Measurements from ENCODE around the gene GLIPR2. TPM values are rescaled to one million over a fixed set of nuclear protein-coding genes. Genes with fewer than 3 reads are reported as not detected.

Gene GLIPR2
- total and polyA plus RNA-seq, 2 of the 13 experiments (the other 11 are each of a cell fraction or from before 2014, with no cell fraction given) = 0.08 to 0.42 TPM

DNA sequence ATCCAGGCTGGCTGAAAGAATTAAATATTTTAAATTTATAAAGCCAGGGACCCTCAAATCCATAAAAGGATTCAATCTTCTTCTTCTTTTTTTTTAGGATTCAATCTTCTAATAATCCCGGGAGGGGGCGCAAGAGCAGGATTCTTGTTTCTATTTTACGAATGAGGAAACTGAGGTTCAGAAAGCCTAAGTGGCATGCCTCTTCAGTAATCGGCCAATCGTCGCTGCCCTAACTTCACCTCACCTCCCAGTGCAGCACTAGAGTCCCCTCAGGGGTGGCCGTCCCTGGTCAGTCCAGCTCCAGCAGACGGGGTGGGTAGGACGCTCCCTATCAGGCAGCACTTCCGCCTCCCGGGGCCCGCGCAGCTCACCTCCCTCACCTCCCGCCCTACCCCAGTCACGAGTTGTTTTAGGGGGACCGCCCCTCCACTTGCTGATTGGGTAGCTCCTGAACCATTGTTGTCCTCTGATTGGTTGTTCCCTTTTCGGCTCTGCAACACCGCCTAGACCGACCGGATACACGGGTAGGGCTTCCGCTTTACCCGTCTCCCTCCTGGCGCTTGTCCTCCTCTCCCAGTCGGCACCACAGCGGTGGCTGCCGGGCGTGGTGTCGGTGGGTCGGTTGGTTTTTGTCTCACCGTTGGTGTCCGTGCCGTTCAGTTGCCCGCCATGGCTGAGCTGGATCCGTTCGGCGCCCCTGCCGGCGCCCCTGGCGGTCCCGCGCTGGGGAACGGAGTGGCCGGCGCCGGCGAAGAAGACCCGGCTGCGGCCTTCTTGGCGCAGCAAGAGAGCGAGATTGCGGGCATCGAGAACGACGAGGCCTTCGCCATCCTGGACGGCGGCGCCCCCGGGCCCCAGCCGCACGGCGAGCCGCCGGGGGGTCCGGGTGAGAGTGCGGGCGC, 54.1 kb downstream of the GLIPR2 start, which contains the start of gene CLTA (continued):
- no peak for TF ChIP-seq ZNF567 (CRISPR knock-in tag; IDR thresholded peaks at IDR 0.05; ENCODE audit: borderline replicate concordance)
- no peak; the same call in 1 of the 2 replicates for TF ChIP-seq ZNF747 (CRISPR knock-in tag; IDR thresholded peaks at IDR 0.05; ENCODE audit: borderline replicate concordance)
- peak; percentile 99 for TF ChIP-seq PHF8 (CRISPR knock-in tag; IDR thresholded peaks at IDR 0.05)
- TF ChIP-seq, protein P1, sequence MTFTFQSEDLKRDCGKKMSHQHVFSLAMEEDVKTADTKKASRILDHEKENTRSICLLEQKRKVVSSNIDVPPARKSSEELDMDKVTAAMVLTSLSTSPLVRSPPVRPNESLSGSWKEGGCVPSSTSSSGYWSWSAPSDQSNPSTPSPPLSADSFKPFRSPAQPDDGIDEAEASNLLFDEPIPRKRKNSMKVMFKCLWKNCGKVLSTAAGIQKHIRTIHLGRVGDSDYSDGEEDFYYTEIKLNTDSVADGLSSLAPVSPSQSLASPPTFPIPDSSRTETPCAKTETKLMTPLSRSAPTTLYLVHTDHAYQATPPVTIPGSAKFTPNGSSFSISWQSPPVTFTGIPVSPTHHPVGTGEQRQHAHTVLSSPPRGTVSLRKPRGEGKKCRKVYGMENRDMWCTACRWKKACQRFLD (CRISPR knock-in tag; IDR thresholded peaks at IDR 0.05; ENCODE audit: borderline replicate concordance) = peak; percentile 93; the same call in 1 of the 2 replicates
- no peak for TF ChIP-seq TCF7 (IDR thresholded peaks at IDR 0.05; ENCODE audit: low read depth)
- TF ChIP-seq SMAD1 (CRISPR knock-in tag; IDR thresholded peaks at IDR 0.05; ENCODE audit: borderline replicate concordance, low read depth) = 0 out of 2 replicates have a peak, but pooled peaks have one; percentile 63
- TF ChIP-seq, protein P2, sequence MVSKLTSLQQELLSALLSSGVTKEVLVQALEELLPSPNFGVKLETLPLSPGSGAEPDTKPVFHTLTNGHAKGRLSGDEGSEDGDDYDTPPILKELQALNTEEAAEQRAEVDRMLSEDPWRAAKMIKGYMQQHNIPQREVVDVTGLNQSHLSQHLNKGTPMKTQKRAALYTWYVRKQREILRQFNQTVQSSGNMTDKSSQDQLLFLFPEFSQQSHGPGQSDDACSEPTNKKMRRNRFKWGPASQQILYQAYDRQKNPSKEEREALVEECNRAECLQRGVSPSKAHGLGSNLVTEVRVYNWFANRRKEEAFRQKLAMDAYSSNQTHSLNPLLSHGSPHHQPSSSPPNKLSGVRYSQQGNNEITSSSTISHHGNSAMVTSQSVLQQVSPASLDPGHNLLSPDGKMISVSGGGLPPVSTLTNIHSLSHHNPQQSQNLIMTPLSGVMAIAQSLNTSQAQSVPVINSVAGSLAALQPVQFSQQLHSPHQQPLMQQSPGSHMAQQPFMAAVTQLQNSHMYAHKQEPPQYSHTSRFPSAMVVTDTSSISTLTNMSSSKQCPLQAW (CRISPR knock-in tag; IDR thresholded peaks at IDR 0.05) = 0 out of 2 replicates have a peak, but pooled peaks have one; percentile 35
- no peak for TF ChIP-seq TRIM24 (CRISPR knock-in tag; IDR thresholded peaks at IDR 0.05)
- peak; percentile 93 for TF ChIP-seq HDAC1 (CRISPR knock-in tag; IDR thresholded peaks at IDR 0.05)
- TF ChIP-seq AKAP8 (CRISPR knock-in tag; IDR thresholded peaks at IDR 0.05) = no peak
- 0 out of 2 replicates have a peak, but pooled peaks have one; percentile 30 for TF ChIP-seq PCBP1 (IDR thresholded peaks at IDR 0.05; ENCODE audit: borderline replicate concordance, low read depth, low read length)
- peak; percentile 72 for TF ChIP-seq ZNF777 (CRISPR knock-in tag; IDR thresholded peaks at IDR 0.05)
- TF ChIP-seq ZNF207 (IDR thresholded peaks at IDR 0.05; ENCODE audit: borderline replicate concordance) = no peak
- TF ChIP-seq CHD4 (IDR thresholded peaks at IDR 0.05; ENCODE audit: borderline replicate concordance, low read length) = no peak
- TF ChIP-seq ZNF138 (CRISPR knock-in tag; IDR thresholded peaks at IDR 0.05; ENCODE audit: low read depth) = no peak
- TF ChIP-seq FLYWCH1 (CRISPR knock-in tag; IDR thresholded peaks at IDR 0.05) = no peak
- no peak for TF ChIP-seq CC2D1A (CRISPR knock-in tag; IDR thresholded peaks at IDR 0.05)
- TF ChIP-seq ZNF34 (CRISPR knock-in tag; IDR thresholded peaks at IDR 0.05; ENCODE audit: borderline replicate concordance) = no peak
- TF ChIP-seq JUND (CRISPR knock-in tag; IDR thresholded peaks at IDR 0.05) = no peak
- TF ChIP-seq, protein P3, sequence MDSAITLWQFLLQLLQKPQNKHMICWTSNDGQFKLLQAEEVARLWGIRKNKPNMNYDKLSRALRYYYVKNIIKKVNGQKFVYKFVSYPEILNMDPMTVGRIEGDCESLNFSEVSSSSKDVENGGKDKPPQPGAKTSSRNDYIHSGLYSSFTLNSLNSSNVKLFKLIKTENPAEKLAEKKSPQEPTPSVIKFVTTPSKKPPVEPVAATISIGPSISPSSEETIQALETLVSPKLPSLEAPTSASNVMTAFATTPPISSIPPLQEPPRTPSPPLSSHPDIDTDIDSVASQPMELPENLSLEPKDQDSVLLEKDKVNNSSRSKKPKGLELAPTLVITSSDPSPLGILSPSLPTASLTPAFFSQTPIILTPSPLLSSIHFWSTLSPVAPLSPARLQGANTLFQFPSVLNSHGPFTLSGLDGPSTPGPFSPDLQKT (CRISPR knock-in tag; IDR thresholded peaks at IDR 0.05; ENCODE audit: borderline replicate concordance) = peak; percentile 30; the same call in 1 of the 2 replicates
- TF ChIP-seq, protein P4, sequence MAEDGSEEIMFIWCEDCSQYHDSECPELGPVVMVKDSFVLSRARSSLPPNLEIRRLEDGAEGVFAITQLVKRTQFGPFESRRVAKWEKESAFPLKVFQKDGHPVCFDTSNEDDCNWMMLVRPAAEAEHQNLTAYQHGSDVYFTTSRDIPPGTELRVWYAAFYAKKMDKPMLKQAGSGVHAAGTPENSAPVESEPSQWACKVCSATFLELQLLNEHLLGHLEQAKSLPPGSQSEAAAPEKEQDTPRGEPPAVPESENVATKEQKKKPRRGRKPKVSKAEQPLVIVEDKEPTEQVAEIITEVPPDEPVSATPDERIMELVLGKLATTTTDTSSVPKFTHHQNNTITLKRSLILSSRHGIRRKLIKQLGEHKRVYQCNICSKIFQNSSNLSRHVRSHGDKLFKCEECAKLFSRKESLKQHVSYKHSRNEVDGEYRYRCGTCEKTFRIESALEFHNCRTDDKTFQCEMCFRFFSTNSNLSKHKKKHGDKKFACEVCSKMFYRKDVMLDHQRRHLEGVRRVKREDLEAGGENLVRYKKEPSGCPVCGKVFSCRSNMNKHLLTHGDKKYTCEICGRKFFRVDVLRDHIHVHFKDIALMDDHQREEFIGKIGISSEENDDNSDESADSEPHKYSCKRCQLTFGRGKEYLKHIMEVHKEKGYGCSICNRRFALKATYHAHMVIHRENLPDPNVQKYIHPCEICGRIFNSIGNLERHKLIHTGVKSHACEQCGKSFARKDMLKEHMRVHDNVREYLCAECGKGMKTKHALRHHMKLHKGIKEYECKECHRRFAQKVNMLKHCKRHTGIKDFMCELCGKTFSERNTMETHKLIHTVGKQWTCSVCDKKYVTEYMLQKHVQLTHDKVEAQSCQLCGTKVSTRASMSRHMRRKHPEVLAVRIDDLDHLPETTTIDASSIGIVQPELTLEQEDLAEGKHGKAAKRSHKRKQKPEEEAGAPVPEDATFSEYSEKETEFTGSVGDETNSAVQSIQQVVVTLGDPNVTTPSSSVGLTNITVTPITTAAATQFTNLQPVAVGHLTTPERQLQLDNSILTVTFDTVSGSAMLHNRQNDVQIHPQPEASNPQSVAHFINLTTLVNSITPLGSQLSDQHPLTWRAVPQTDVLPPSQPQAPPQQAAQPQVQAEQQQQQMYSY (CRISPR knock-in tag; IDR thresholded peaks at IDR 0.05) = peak; percentile 76
